ENCODE data around the gene MITF. TPM values are rescaled to one million over a fixed set of nuclear protein-coding genes. Genes with fewer than 3 reads are reported as not detected.

MITF gene
- polyA plus RNA-seq, 1 donor from 2014 or later, result not detected

- Histone ChIP-seq H3K9me3 (ENCODE audit: low read length) (no peaks in the 10 kb centered on the region), H3K4me2 (ENCODE audit: low read length) (no peak overlapping the region), H3K27me3 (ENCODE audit: insufficient read depth, low read depth, low read length) (no peaks in the 10 kb centered on the region), H3K9ac (ENCODE audit: low read length) (no peak overlapping the region), H3K27ac (ENCODE audit: low read length) (no peak overlapping the region), H2AFZ (ENCODE audit: low read depth, low read length) (no peak overlapping the region), H4K20me1 (ENCODE audit: insufficient read depth) (no peaks in the 10 kb centered on the region), H3K9me2 (ENCODE audit: insufficient read depth, low read length) (no peaks in the 10 kb centered on the region), H3F3A (ENCODE audit: insufficient read depth, low read length, poor library complexity, severe bottlenecking) (no peaks in the 10 kb centered on the region), H3K36me3 (ENCODE audit: insufficient read depth, low read length) (no peaks in the 10 kb centered on the region), H3K79me2 (replicated peaks; ENCODE audit: insufficient read depth, low read length) (no peaks in the 10 kb centered on the region), H3K4me3 (ENCODE audit: low read length) (no peak overlapping the region)
- TF ChIP-seq POLR2AphosphoS5 (IDR thresholded peaks at IDR 0.05) (no peak), CTCF (IDR thresholded peaks at IDR 0.05; ENCODE audit: poor library complexity, severe bottlenecking) (no peak), SMC3 (conservative IDR thresholded peaks at IDR 0.05; ENCODE audit: poor library complexity) (no peak), REST (IDR thresholded peaks at IDR 0.05; ENCODE audit: borderline replicate concordance) (no peak), RAD21 (conservative IDR thresholded peaks at IDR 0.05) (no peak), EP300 (conservative IDR thresholded peaks at IDR 0.05; ENCODE audit: poor library complexity, severe bottlenecking) (no peak), TAF1 (IDR thresholded peaks at IDR 0.05; ENCODE audit: low read depth) (no peak), EZH2 (IDR thresholded peaks at IDR 0.05; ENCODE audit: borderline replicate concordance, insufficient read depth, low read length, poor library complexity, severe bottlenecking) (no peak), MXI1 (conservative IDR thresholded peaks at IDR 0.05; ENCODE audit: poor library complexity, severe bottlenecking) (no peak)
Measured at GRCh38 chr3:69930564-69930963, 191.3 kb downstream of the MITF start.

GRCh38 chr3:69932087-69932486 lies 192.8 kb downstream of the MITF start:
- Histone ChIP-seq H2AFZ (ENCODE audit: low read depth, low read length) (no peak overlapping the region), H3K27me3 (ENCODE audit: insufficient read depth, low read depth, low read length) (no peaks in the 10 kb centered on the region), H3K4me3 (ENCODE audit: low read length) (no peak overlapping the region), H3K79me2 (replicated peaks; ENCODE audit: insufficient read depth, low read length) (no peaks in the 10 kb centered on the region), H3K4me2 (ENCODE audit: low read length) (no peak overlapping the region), H3K9ac (ENCODE audit: low read length) (no peak overlapping the region), H4K20me1 (ENCODE audit: insufficient read depth) (no peaks in the 10 kb centered on the region), H3K36me3 (ENCODE audit: insufficient read depth, low read length) (no peaks in the 10 kb centered on the region), H3K9me2 (ENCODE audit: insufficient read depth, low read length) (no peaks in the 10 kb centered on the region), H3F3A (ENCODE audit: insufficient read depth, low read length, poor library complexity, severe bottlenecking) (no peaks in the 10 kb centered on the region), H3K27ac (ENCODE audit: low read length) (no peak overlapping the region), H3K9me3 (ENCODE audit: low read length) (no peaks in the 10 kb centered on the region)
- TF ChIP-seq RAD21 (conservative IDR thresholded peaks at IDR 0.05) (no peak), SMC3 (conservative IDR thresholded peaks at IDR 0.05; ENCODE audit: poor library complexity) (no peak), POLR2AphosphoS5 (IDR thresholded peaks at IDR 0.05) (no peak), EZH2 (IDR thresholded peaks at IDR 0.05; ENCODE audit: borderline replicate concordance, insufficient read depth, low read length, poor library complexity, severe bottlenecking) (no peak), CTCF (IDR thresholded peaks at IDR 0.05; ENCODE audit: poor library complexity, severe bottlenecking) (no peak), EP300 (conservative IDR thresholded peaks at IDR 0.05; ENCODE audit: poor library complexity, severe bottlenecking) (no peak), MXI1 (conservative IDR thresholded peaks at IDR 0.05; ENCODE audit: poor library complexity, severe bottlenecking) (no peak), REST (IDR thresholded peaks at IDR 0.05; ENCODE audit: borderline replicate concordance) (no peak), TAF1 (IDR thresholded peaks at IDR 0.05; ENCODE audit: low read depth) (no peak)
